ENCODE data around the gene SPAG17.

GRCh38 chr1:118128761-118129160 is 56.3 kb downstream of the SPAG17 start:
- TF ChIP-seq HMGXB4 (CRISPR knock-in tag; IDR thresholded peaks at IDR 0.05) (no peak), CTCF (IDR thresholded peaks at IDR 0.05) (no peak), STAT6 (CRISPR knock-in tag; conservative IDR thresholded peaks at IDR 0.05; ENCODE audit: low read depth) (no peak), E2F5 (CRISPR knock-in tag; IDR thresholded peaks at IDR 0.05) (no peak), TP53 (CRISPR knock-in tag; IDR thresholded peaks at IDR 0.05) (no peak), ZSCAN18 (CRISPR knock-in tag; IDR thresholded peaks at IDR 0.05) (no peak), MAX (CRISPR knock-in tag; IDR thresholded peaks at IDR 0.05) (no peak)

Data from WTC11 (cell line).